HL-60 (cell line): ENCODE data around the gene ABCB9.

Experiments used
- CTCF ChIP-seq: IDR thresholded peaks from one replicate; pipeline ENCODE4 v1.5.1; 2011; ENCODE audit warnings: low read length, control low read depth, inconsistent platforms; ENCODE audit not compliant: insufficient read depth
- GABPA ChIP-seq: IDR thresholded peaks from 2 replicates; pipeline ENCODE4 v1.6.1; 2012; ENCODE audit warnings: low read depth
- POLR2AphosphoS5 ChIP-seq: IDR thresholded peaks from 2 replicates; pipeline ENCODE4 v1.6.1; 2012; ENCODE audit warnings: low read depth
- REST ChIP-seq: IDR thresholded peaks from 2 replicates; pipeline ENCODE4 v1.6.1; 2012; ENCODE audit warnings: low read depth; ENCODE audit not compliant: insufficient replicate concordance
- SPI1 ChIP-seq: IDR thresholded peaks from 2 replicates; pipeline ENCODE4 v1.6.1; 2012; ENCODE audit warnings: low read depth, mild to moderate bottlenecking, borderline replicate concordance

- TF ChIP-seq GABPA (no peak), REST (no peak), CTCF (no peak), POLR2AphosphoS5 (no peak; the same call in 1 of the 2 replicates), SPI1 (no peak)
These were observed 16.2 kb upstream of the ABCB9 start for GRCh38 chr12:122982477-122982815.
